Smooth muscle cell of the brain vasculature (primary cell): ENCODE measurements around the gene ENPP7.

Source experiments
- DNase-seq: peaks from one replicate; pipeline ENCODE4 v3.0.0-alpha.2; 2012; ENCODE audit warnings: low read depth, low spot score

ENPP7 gene

DNA sequence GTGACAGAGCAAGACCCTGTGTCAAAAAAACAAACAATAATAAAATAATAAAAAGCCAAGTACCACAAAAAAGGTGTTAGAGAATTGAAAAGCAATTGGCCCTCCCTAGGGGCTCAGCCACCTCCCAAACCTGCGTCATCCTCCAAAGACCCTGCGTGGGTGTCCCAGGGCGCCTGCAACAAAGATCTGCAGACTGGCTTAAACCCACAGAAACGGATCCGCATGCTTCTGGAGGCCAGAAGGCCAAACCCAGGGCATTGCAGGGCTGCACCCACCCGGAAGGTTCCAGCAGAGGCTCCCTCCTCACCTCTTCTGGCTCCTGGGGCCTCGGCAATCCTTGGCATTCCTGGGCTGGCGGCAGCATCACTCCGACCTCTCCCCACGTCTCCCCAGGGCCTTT is 1.5 kb downstream of the ENPP7 start:
- DNase-seq = no peak

DNA sequence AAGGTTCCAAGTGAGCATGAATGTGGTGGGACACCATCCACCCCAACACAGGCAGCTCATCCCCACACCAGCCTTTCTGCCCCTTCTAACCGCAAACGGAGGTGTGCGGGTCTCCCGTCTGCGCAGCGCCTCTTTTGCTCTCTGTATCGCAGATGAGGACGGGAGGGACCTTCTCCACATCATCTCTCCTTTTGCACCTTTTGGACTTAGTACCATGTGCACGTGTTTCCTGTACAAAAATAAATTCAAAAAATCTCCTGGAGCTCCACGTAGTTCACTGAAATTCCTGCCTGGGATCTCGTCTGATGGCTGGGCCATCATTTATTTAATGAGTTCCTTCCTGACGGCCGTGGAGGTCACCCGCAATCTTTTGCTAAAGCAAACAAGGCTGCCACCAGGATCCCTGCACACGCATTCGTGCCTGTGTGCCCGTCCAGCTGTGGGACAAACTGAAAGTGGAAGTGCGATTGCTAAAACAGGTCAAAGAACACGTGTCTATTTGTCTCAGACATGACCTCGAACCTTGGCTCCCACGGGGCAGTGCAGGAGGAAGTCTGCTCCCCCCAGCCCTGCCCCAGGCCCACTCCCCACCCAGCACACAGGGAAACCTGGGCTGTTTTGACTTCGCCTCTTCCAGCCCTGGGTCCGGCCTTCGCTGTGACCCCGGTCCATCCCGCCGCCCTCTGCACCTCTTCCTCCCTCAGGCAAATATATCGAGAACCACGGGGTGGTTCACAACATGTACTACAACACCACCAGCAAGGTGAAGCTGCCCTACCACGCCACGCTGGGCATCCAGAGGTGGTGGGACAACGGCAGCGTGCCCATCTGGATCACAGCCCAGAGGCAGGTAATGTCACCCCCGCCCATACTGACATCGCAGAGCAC is 2.3 kb downstream of the ENPP7 start:
- no peak for DNase-seq

DNA sequence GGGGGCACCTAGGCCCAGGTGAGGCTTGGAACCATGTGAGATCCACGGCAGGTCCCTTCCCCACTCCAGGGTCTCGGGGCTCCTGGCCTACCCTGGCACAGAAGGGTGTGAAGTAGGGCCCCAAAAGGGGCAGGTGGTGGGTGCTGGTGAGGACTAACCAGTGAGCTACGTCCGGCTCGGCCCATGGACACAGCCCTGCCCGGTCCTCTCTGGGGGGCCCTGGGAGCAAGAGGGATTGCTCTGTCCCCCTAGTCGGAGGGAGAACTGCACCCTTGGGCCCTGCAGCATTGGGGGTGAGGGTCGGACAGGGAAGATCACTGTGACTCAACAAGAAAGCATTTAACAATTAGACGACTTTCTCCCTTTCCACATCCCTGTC is 2.9 kb downstream of the ENPP7 start:
- no peak for DNase-seq

DNA sequence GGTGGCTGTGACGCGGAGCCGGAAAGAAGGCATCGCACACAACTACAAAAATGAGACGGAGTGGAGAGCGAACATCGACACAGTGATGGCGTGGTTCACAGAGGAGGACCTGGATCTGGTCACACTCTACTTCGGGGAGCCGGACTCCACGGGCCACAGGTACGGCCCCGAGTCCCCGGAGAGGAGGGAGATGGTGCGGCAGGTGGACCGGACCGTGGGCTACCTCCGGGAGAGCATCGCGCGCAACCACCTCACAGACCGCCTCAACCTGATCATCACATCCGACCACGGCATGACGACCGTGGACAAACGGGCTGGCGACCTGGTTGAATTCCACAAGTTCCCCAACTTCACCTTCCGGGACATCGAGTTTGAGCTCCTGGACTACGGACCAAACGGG is 4.4 kb downstream of the ENPP7 start:
- no peak for DNase-seq

DNA sequence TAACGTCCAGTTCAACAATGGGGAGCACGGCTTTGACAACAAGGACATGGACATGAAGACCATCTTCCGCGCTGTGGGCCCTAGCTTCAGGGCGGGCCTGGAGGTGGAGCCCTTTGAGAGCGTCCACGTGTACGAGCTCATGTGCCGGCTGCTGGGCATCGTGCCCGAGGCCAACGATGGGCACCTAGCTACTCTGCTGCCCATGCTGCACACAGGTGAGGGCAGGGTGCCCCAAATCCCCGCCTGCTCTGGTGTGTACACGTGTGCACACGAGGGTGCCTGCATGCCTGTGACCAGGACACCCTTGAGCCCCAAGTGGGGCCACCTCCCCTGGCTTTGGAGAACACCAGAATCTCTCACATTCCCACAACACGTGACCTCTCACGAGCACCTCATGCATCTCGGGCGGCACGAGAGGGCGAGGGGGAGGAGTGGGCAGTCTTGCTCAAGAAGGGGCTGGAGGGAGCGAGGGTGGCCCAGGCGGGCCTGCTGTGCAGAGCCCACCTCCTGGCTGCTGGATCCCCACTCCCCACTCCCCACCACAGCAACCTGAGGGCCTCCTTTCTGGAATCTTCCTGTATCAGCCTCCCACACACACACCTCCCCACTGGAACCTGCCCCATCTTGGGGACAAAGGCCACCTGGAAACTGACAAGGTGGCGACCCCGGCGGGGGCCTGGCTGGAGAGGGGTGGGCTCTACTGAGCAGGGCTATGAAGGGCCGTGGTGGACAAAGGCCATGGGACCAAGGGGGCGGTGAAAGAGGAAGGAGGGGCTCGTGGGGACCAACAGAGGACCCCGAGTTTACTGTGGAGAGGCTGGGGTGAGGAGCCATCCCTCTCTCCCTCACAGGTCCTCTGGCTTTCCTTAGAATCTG is 6.5 kb downstream of the ENPP7 start:
- DNase-seq = no peak

DNA sequence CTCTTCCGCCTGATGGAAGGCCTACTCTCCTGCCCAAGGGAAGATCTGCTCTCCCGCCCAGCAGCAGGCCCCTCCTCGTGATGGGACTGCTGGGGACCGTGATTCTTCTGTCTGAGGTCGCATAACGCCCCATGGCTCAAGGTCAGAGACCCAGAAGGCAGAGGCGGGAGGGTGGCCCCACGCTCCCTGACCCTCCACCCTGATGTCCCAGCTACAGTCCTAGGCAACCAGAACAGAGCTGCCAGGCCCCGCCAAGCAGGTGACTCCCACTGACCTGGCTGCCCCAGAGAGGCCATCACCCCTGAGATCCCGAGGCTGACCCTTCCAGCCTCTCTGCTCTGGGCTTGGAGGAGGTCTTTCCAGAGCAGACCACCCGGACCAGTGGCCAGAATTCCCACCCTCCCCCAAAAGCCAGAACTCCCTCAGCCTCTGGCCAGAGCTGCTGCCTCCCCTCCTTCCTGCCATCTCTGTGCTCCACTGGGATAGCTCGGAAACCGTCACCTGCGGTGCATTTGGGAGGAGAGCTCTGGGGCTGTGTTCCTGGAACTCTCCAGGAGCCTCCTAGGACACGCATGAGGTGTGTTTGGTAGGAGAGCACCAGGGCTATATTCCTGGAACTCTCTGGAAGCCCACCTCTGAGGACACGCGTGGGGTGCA is 7.3 kb downstream of the ENPP7 start:
- DNase-seq = no peak

DNA sequence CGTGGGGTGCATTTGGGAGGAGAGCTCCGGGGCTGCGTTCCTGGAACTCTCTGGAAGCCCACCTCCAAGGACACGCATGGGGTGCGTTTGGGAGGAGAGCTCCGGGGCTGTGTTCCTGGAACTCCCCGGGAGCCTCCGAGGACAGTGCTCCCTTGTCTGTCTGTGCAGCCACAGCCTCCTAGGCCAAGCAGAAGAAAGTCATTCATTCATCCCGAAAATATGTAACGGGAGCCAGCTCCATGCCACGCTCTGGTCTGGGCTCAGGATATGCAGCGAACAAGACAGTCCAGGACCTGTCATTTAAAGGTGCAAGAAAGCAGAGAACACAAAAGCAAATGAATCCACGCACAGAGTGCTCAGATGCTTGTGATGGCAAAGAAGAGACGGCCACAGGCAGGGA is 7.9 kb downstream of the ENPP7 start:
- DNase-seq = no peak

DNA sequence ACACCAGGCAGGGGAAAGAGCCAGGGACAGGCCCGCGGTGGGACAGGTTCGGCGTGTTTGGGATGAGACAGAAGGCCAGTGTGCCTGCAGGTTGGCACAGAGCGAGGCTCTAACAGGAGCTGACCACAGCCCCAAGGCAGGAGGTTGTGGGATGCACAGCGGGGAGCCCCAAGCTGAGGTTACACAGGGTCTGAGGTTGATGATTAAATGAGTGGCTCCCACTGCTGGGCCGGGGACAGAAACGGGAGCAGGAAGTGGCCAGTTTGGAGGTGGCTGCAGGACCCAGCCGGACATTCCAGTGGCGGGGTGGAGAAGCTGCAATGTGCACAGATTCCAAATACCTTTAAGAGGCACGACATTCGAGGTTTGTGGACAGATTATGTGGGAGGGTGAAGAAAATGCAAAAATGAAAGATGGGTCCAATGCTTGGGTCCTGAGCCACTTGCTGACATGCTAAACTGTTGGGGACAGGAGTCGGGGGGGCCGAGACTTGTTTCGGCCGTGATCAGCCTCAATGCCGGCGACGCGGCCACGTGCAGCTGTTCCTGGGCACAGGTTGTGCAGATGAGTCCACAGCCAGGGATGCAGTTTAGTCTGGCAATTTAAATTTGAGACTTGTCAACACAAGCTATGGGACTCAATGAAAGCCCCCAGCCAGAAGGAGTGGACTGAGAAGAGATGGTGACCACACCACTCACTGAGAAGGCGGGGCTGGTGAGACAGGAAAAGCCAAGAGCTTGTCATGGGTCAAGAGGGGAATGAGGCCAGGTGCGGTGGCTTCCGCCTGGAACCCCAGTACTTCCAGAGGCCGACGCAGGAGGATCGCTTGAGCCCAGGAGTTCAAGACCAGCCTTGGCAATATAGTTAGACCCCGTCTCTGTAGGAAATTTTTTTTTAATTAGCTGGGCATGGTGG is 8.7 kb downstream of the ENPP7 start:
- DNase-seq = no peak

DNA sequence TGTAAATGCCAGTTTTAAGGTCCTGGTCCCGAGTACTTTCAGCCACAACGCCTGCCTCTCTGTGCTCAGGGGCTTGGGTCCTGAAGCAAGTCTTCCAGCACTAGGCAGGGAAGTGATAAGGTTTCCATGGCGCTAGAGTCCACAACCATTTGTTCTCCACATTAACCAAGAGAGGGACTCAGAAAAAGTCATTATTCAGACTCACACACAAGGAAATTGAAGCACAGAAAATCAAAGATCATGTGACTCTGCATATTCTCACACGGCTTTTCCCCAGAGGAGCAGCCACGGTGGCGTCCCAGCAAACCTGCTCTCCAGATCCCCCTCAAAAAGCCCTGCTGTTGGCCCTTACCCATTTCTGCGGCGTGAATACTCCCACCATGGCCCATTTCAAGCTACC is 9.7 kb downstream of the ENPP7 start:
- DNase-seq = no peak

DNA sequence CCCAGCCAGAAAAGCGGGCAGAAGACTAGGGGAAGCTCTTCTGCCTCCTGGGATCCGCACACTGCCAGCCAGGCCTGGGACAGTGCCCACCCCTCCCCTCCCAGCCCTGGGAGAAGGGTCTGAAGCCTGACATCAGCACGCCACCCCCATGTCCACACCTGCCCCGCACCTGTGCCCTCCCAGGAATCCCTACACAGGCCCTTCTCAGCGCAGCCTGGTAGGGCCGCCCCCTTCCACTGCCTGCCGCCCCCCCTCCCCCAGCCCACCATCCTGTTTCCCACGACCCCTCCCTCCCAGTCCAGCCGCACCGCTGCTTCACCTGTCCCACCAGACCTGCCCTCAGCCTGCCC is 10.6 kb downstream of the ENPP7 start:
- no peak for DNase-seq

DNA sequence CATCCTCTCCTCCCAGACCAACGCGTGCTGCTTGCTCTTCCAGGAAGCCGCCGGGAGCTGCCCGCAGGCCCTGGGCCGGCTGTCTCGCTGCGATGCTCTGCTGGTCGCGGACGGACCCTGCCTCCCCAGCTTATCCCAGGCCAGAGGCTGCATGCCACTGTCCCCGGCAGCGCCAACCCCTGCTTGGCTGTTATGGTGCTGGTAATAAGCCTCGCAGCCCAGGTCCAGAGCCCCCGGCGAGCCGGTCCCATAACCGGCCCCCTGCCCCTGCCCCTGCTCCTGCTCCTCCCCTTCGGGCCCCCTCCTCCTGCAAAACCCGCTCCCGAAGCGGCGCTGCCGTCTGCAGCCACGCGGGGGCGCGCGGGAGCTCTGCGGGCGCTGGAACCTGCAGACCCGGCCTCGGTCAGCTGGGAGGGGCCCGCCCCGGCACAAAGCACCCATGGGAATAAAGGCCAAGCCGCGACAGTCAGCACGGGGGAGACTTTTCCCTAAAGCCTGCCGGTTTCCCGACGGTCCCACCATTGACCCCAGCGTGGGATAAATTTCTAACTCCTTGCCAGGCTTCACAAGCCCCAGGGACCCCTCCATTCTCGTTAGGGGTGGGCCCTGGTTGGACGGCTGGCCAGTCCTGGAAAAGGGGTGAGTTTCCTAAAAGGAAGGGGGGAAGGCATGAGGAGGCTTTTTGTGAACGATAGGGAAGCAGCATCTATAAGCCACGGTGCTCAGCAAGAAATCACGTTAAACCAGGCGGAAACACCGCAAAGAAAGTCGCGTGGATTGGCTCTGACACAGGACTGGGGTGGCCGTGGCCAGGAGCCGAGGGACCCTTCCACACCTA is 11.2 kb downstream of the ENPP7 start:
- DNase-seq = no peak

DNA sequence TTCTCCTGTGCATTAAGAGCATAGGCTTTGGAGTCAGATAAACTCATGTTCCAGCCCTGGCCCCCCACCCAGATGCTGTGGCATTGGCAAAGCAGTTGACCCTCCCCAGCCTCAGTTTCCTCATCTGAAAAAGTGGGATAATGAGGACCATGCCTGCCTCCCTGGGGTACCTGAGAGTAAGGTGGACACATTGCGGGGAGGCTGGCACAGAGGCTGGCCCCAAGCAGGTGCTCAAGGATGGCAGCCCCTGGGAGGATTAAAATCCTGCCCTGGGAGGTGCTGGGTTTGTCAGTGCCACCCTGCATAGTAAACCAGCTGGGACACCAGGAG is 11.8 kb downstream of the ENPP7 start:
- no peak for DNase-seq

DNA sequence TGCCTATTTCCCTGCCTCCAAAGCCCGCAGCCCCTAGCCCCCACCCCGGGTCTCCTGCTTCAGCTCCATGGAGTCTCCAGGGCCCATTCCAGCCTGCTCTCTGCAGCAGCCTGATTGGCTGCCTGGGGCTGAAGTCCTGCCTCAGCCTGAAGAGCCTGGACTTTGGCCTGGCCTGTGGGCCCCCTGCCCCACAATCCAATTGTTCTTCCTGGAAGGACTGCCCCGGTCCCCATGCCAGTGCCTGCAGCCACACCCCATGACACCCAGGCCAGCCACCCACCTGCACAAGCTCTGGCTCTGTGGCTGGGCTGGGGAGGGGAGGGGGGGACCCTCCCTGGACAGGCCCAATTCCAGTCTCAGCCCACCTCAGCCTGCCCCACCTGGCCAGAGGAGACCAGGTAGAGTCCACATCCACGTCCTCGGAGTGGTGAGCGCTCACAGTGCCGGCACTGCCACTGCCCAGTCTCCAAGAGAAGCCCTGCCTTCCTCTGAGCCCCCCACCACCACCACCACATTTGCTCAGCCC is 12.3 kb downstream of the ENPP7 start:
- no peak for DNase-seq

DNA sequence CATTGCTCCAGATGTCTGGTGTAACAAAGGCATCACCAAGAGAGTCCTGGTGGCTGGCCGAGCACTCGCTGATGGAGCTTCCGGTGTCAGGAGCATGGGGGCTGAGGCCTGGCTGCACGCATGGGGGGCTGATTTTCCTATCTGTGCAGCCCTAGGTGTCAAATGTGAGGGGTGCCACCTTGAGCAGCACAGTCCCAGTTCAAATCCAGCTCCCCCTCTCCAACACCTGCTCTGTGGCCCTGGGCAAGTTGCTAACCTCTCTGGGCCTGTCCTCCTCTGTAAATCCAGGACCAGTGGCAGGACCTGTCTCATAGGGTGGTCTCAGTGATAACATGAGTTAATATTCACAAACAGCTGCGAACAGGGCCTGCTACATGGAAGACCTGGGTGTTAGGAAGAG is 12.9 kb downstream of the ENPP7 start:
- DNase-seq = no peak

DNA sequence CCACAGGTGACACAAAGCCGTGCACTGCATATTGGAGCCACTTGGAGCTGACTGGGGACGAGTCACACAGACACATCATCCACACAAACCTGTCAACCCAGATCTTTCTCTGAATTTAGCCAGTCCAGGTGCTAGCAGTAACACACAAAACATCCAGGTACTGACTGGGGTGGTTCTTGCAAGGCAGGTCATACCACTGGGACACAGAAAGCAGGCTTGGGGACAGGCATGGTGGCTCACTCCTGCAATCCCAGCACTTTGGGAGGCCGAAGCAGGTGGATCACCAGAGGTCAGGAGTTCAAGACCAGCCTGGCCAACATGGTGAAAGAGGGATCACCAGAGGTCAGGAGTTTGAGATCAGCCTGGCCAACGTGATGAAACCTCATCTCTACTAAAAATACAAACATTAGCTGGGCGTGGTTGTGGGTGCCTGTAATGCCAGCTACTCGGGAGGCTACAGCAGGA is 14.9 kb downstream of the ENPP7 start:
- no peak for DNase-seq

DNA sequence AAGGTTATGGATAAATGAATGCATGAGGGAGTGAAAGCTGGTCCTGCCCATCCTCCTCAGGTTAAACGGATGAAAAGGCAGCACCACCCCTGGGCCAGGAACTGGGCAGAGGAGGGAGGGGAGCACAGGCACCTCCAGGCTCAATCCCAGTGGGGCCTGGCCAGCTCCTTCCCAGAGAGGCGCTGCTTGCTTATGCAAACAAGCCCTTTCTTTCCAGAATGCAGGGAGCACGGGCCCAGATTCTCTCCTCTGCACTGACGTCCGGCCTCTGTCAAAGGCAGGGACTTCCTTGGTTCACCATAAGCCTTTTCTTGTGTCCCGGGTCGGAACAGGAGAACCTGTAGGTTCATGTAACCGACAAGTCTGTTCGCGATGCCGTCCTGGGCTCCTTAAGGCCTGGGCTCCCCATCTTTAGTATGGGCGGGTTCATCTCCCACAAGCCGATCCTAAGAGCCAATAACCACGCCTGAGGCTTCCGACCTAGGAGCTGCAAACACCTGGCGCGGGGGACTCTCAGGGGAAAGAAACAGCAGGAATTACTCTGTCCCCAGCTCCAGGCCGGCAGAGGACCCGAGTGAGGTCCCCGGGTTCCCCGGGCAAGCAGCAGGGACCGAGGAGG is 16.3 kb downstream of the ENPP7 start:
- no peak for DNase-seq

DNA sequence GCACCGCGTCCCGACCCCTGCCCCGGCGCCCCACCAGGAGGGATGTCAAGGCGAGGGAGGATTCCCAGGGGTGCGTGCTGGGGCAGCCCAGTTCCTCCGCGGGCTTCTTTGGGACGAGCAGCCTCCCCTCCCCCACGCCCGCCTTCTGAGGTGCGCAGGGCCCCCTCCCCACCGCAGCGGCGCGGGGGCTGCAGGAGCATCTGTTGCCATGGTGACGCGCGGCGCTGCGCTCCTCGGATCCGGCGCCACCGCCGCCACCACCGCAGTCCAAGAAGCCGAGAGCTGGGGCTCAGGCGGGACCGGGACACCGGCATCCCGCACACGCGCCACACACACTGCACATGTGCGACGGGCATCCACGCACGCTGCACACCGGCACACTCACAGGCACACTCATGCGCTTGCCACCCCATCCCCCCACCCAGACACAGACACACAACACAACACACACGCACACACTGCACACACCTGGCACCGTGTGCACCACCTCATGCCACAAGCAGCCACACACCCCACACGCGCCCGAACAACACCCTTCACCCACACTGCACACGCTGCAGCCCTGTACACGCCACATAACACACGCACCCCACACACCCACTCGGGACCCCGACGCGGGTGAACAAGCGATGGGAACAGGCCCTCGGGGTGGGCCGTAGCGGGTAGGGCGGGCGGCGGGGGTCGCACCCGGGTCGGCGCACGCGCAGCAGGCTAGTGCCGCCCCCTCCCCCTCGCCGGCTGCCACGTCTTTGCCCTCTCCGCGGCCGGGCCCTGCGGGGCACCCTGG is 17.0 kb downstream of the ENPP7 start:
- no peak for DNase-seq

DNA sequence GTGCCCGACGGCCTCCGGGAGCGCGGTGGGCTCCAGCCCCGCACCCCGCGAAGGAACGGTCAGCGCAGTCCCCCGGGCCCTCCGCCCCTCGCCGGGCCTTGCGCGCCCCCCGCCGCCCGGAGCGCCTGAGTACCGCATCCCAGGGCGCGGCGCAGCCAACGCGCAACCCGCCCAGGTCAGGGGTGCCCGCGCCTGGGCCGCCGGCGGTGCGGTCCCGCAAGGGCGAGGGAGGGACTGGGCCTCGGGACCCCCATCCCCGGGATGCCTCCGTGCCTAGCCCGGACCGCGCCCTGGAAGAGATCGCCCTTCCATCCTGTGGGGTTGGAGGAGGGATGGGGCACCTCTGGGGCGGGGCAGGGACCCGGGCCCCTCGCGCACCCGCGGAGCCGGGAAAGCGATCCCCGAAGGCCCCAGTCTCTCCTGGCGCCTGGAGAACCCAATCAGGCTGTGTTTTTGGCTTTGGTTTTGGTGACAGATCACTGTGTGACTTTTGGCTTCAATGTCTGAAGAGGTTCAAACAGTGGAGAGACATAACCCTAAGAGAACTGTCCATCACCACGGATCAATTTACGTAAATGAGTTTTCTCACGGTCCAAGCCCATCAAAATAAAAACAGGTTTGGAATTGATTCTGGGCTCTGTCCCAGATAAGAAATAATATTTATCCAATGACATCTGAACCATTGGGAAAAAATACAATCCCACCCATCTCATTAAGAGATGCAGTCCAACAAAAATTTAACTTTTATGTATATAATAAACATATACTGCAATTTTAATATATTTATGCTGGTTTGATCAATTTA is 17.8 kb downstream of the ENPP7 start:
- no peak for DNase-seq
